Smooth muscle cell (in vitro differentiated cells): ENCODE results near the gene HS2ST1. TPM values are rescaled to one million over a fixed set of nuclear protein-coding genes. Genes with fewer than 3 reads are reported as not detected.

ENCODE experiments used
- DNase-seq: peaks from one replicate; lab custom pipeline; 2025; ENCODE audit not compliant: unreplicated experiment; lab: John Stamatoyannopoulos, UW
- H2AFZ ChIP-seq: fragments of 200-600 bp; sonication (generic); 2 replicates; pipeline ENCODE4 v1.6.0; 2016; ENCODE audit warnings: antibody characterized with exemption, low read depth, mild to moderate bottlenecking
- H3F3A ChIP-seq: fragments of 200-600 bp; sonication (generic); 2 replicates; pipeline ENCODE4 v1.6.0; 2017; ENCODE audit warnings: antibody characterized with exemption, low read depth
- H3K27ac ChIP-seq: fragments of 200-600 bp; sonication (generic); 2 replicates; pipeline ENCODE4 v1.5.1; 2016; ENCODE audit warnings: low read depth, mild to moderate bottlenecking
- H3K27me3 ChIP-seq: fragments of 200-600 bp; sonication (generic); 2 replicates; pipeline ENCODE4 v1.6.1; 2016; ENCODE audit warnings: low read depth, mild to moderate bottlenecking
- H3K36me3 ChIP-seq: fragments of 200-600 bp; sonication (generic); 2 replicates; pipeline ENCODE4 v1.5.1; 2016; ENCODE audit warnings: low read depth
- H3K4me1 ChIP-seq: fragments of 200-600 bp; sonication (generic); 2 replicates; pipeline ENCODE4 v1.5.1; 2016; ENCODE audit warnings: low read depth
- H3K4me2 ChIP-seq: fragments of 200-600 bp; sonication (generic); 2 replicates; pipeline ENCODE4 v1.6.0; 2016; ENCODE audit warnings: mild to moderate bottlenecking
- H3K4me3 ChIP-seq: fragments of 200-600 bp; sonication (generic); 2 replicates; pipeline ENCODE4 v1.5.1; 2016; ENCODE audit warnings: mild to moderate bottlenecking
- H3K79me2 ChIP-seq: fragments of 200-600 bp; sonication (generic); 2 replicates; pipeline ENCODE4 v1.6.0; 2016; ENCODE audit warnings: low read depth, mild to moderate bottlenecking
- H3K9ac ChIP-seq: fragments of 200-600 bp; sonication (generic); 2 replicates; pipeline ENCODE4 v1.6.0; 2016; ENCODE audit warnings: low read depth
- H3K9me3 ChIP-seq: fragments of 200-600 bp; sonication (generic); replicated peaks from 2 replicates; pipeline ENCODE4 v1.5.1; 2016; ENCODE audit warnings: low read depth
- H4K20me1 ChIP-seq: fragments of 200-600 bp; sonication (generic); 2 replicates; pipeline ENCODE4 v1.6.0; 2016; ENCODE audit warnings: low read depth
- CTCF ChIP-seq: fragments of 200-600 bp; sonication (generic); IDR thresholded peaks from 2 replicates; pipeline ENCODE4 v1.5.1; 2017; ENCODE audit warnings: borderline replicate concordance, mild to moderate bottlenecking, antibody characterized with exemption; ENCODE audit not compliant: insufficient read depth, poor library complexity, severe bottlenecking
- WGBS: methylation state at CpG from one replicate; pipeline ENCODE4 v1.1.7; 2016; ENCODE audit warnings: low lambda C conversion rate; 5-methylcytosine and 5-hydroxymethylcytosine counted together
- polyA plus RNA-seq: library from polyadenylated mRNA; unstranded; fragments of >200 nt; fragmentation: Nextera tagmentation; extraction: Ambion mirVana; gene quantifications from 2 replicates; pipeline ENCODE4 v1.2.1, GENCODE V29; 2016
- total RNA-seq: library from RNA; depleted of rRNA; stranded (reverse); fragments of >200 nt; gene quantifications from 2 replicates; pipeline ENCODE4 v1.2.3, GENCODE V29; 2014

Gene HS2ST1
- total and polyA plus RNA-seq, 2 experiments from 2014 or later: 14.6 to 35.6 TPM

GRCh38 chr1:87045761-87046304, 131.4 kb downstream of the HS2ST1 start:
- no peak overlapping the region for H3K4me2 ChIP-seq
- WGBS: 91% methylated on average over 5 of the region's 5 CpGs
- no peaks in the 10 kb centered on the region for H3K4me1 ChIP-seq
- DNase-seq: no peak
- peaks cover 33% of the 10 kb centered on the region for H3K79me2 ChIP-seq
- no peaks in the 10 kb centered on the region for H3F3A ChIP-seq
- peaks cover 5% of the 10 kb centered on the region for H4K20me1 ChIP-seq
- H3K9me3 ChIP-seq: no peaks in the 10 kb centered on the region
- no peak for TF ChIP-seq CTCF
- H3K27ac ChIP-seq: no peak overlapping the region
- H3K36me3 ChIP-seq: peaks cover 10% of the 10 kb centered on the region
- H3K4me3 ChIP-seq: no peak overlapping the region
- H3K9ac ChIP-seq: no peak overlapping the region
- no peaks in the 10 kb centered on the region for H3K27me3 ChIP-seq
- H2AFZ ChIP-seq: no peak overlapping the region

GRCh38 chr1:87046951-87047350, 132.5 kb downstream of the HS2ST1 start:
- H3K4me2 ChIP-seq: no peak overlapping the region
- WGBS: 63% methylated on average over 4 of the region's 4 CpGs
- no peak overlapping the region for H2AFZ ChIP-seq
- H3K27ac ChIP-seq: no peak overlapping the region
- H3K9ac ChIP-seq: no peak overlapping the region
- TF ChIP-seq CTCF: no peak
- no peaks in the 10 kb centered on the region for H3F3A ChIP-seq
- peaks cover 10% of the 10 kb centered on the region for H3K36me3 ChIP-seq
- H4K20me1 ChIP-seq: peaks cover 12% of the 10 kb centered on the region
- H3K79me2 ChIP-seq: peaks cover 38% of the 10 kb centered on the region
- H3K9me3 ChIP-seq: no peaks in the 10 kb centered on the region
- no peak overlapping the region for H3K4me3 ChIP-seq
- no peaks in the 10 kb centered on the region for H3K27me3 ChIP-seq
- H3K4me1 ChIP-seq: no peaks in the 10 kb centered on the region
- DNase-seq: no peak

- no peak overlapping the region for H3K4me2 ChIP-seq
- H3K9ac ChIP-seq: no peak overlapping the region
- H3K9me3 ChIP-seq: no peaks in the 10 kb centered on the region
- H2AFZ ChIP-seq: no peak overlapping the region
- no peaks in the 10 kb centered on the region for H3K4me1 ChIP-seq
- no peaks in the 10 kb centered on the region for H3K27me3 ChIP-seq
- TF ChIP-seq CTCF: no peak
- H3K36me3 ChIP-seq: peaks cover 10% of the 10 kb centered on the region
- WGBS: 94% methylated on average over 3 of the region's 3 CpGs
- H3K4me3 ChIP-seq: no peak overlapping the region
- H3F3A ChIP-seq: no peaks in the 10 kb centered on the region
- no peak for DNase-seq
- H3K27ac ChIP-seq: no peak overlapping the region
- peaks cover 15% of the 10 kb centered on the region for H4K20me1 ChIP-seq
- peaks cover 29% of the 10 kb centered on the region for H3K79me2 ChIP-seq
These were observed 133.8 kb downstream of the HS2ST1 start for GRCh38 chr1:87048237-87048636.

- no peak for TF ChIP-seq CTCF
- H3K27me3 ChIP-seq: no peaks in the 10 kb centered on the region
- peaks cover 22% of the 10 kb centered on the region for H4K20me1 ChIP-seq
- DNase-seq: no peak
- no peak overlapping the region for H3K4me2 ChIP-seq
- WGBS: 98% methylated on average over 5 of the region's 5 CpGs
- H2AFZ ChIP-seq: no peak overlapping the region
- peaks cover 8% of the 10 kb centered on the region for H3K36me3 ChIP-seq
- no peaks in the 10 kb centered on the region for H3F3A ChIP-seq
- no peaks in the 10 kb centered on the region for H3K9me3 ChIP-seq
- H3K27ac ChIP-seq: no peak overlapping the region
- no peak overlapping the region for H3K4me3 ChIP-seq
- no peak overlapping the region for H3K9ac ChIP-seq
- peaks cover 34% of the 10 kb centered on the region for H3K79me2 ChIP-seq
- no peaks in the 10 kb centered on the region for H3K4me1 ChIP-seq
These were observed 137.5 kb downstream of the HS2ST1 start for GRCh38 chr1:87051965-87052364.
